GM23338 (cell line): Measurements from ENCODE around the gene S100A16. TPM values are rescaled to one million over a fixed set of nuclear protein-coding genes. Genes with fewer than 3 reads are reported as not detected.
A peak's percentile ranks its signal among the peaks of the same experiment; 100 is the strongest.

ENCODE experiments used
- ATAC-seq: fragments of 200-7000 bp; cut with Tn5 transposase; 3 replicates; pipeline ENCODE4 v1.9.1; 2020
- DNase-seq: peaks from one replicate; pipeline ENCODE4 v3.0.0-alpha.2; 2015; ENCODE audit warnings: low spot score
- H2AFZ ChIP-seq: fragments of 200-600 bp; sonication (generic); 2 replicates; pipeline ENCODE4 v1.8.0; 2016; ENCODE audit warnings: antibody characterized with exemption, mild to moderate bottlenecking, moderate library complexity
- H3F3A ChIP-seq: fragments of 200-600 bp; sonication (generic); replicated peaks from 2 replicates; pipeline ENCODE4 v1.8.0; 2017; ENCODE audit warnings: antibody characterized with exemption, mixed run types, low read depth
- H3K27ac ChIP-seq: fragments of 200-600 bp; sonication (generic); 2 replicates; pipeline ENCODE4 v1.6.1; 2016; ENCODE audit warnings: low read depth
- H3K27me3 ChIP-seq: fragments of 200-600 bp; sonication (generic); 2 replicates; pipeline ENCODE4 v1.8.0; 2016; ENCODE audit warnings: mild to moderate bottlenecking, mixed run types, moderate library complexity; ENCODE audit not compliant: insufficient read depth
- H3K36me3 ChIP-seq: fragments of 200-600 bp; sonication (generic); 2 replicates; pipeline ENCODE4 v1.8.0; 2016; ENCODE audit warnings: mild to moderate bottlenecking; ENCODE audit not compliant: insufficient read depth
- H3K4me1 ChIP-seq: fragments of 200-600 bp; sonication (generic); 2 replicates; pipeline ENCODE4 v1.8.0; 2016; ENCODE audit warnings: mild to moderate bottlenecking, moderate library complexity; ENCODE audit not compliant: insufficient read depth
- H3K4me2 ChIP-seq: fragments of 200-600 bp; sonication (generic); 2 replicates; pipeline ENCODE4 v1.7.1; 2017; ENCODE audit warnings: mixed run types
- H3K4me3 ChIP-seq: fragments of 200-600 bp; sonication (generic); 2 replicates; pipeline ENCODE4 v1.6.1; 2016; ENCODE audit warnings: mixed run types
- H3K79me2 ChIP-seq: fragments of 200-600 bp; sonication (generic); replicated peaks from 2 replicates; pipeline ENCODE4 v1.8.0; 2017; ENCODE audit warnings: mild to moderate bottlenecking; ENCODE audit not compliant: insufficient read depth
- H3K9me2 ChIP-seq: fragments of 200-600 bp; sonication (generic); 2 replicates; pipeline ENCODE4 v1.8.0; 2017; ENCODE audit not compliant: insufficient read depth
- H4K20me1 ChIP-seq: fragments of 200-600 bp; sonication (generic); replicated peaks from 2 replicates; pipeline ENCODE4 v1.8.0; 2017; ENCODE audit warnings: mild to moderate bottlenecking; ENCODE audit not compliant: insufficient read depth
- H3K27ac Mint-ChIP-seq: 2 replicates; pipeline ENCODE4 v1.8.0; 2020; ENCODE audit warnings: inconsistent platforms, mild to moderate bottlenecking, moderate library complexity, mixed read lengths
- H3K27me3 Mint-ChIP-seq: 3 replicates; pipeline ENCODE4 v1.8.0; 2022; ENCODE audit warnings: low read depth, mild to moderate bottlenecking, moderate library complexity, mixed read lengths, inconsistent platforms; ENCODE audit not compliant: insufficient read depth, poor library complexity
- H3K36me3 Mint-ChIP-seq: 3 replicates; pipeline ENCODE4 v1.8.0; 2021; ENCODE audit warnings: low read depth, mild to moderate bottlenecking, inconsistent platforms, moderate library complexity, mixed read lengths
- H3K4me1 Mint-ChIP-seq: 3 replicates; pipeline ENCODE4 v1.8.0; 2020; ENCODE audit warnings: mild to moderate bottlenecking, inconsistent platforms, mixed read lengths
- H3K4me3 Mint-ChIP-seq: 3 replicates; pipeline ENCODE4 v1.8.0; 2021; ENCODE audit warnings: moderate library complexity, mild to moderate bottlenecking, inconsistent platforms, mixed read lengths
- H3K9me3 Mint-ChIP-seq: 3 replicates; pipeline ENCODE4 v1.8.0; 2020; ENCODE audit warnings: moderate library complexity, mild to moderate bottlenecking, inconsistent platforms, mixed read lengths
- CTCF ChIP-seq, 2 experiments: fragments of 200-600 bp in 1 of 2; sonication (generic) in 1 of 2; conservative IDR thresholded peaks; 2 replicates each; pipeline versions ENCODE4 v1.5.1 to v1.6.1; 2016 to 2017; ENCODE audit warnings: antibody characterized with exemption in 2 of 2, low read depth in 2 of 2, mild to moderate bottlenecking in 2 of 2, moderate library complexity in 1 of 2
- ETS1 ChIP-seq: IDR thresholded peaks from 2 replicates; pipeline ENCODE4 v1.6.1; 2016; ENCODE audit warnings: antibody characterized with exemption
- EZH2 ChIP-seq: fragments of 200-600 bp; sonication (generic); IDR thresholded peaks from one replicate; pipeline ENCODE4 v1.8.0; 2017; ENCODE audit warnings: antibody characterized with exemption, mild to moderate bottlenecking, low read depth; ENCODE audit not compliant: unreplicated experiment
- EZH2phosphoT487 ChIP-seq: fragments of 200-600 bp; sonication (generic); IDR thresholded peaks from one replicate; pipeline ENCODE4 v1.8.1; 2018; ENCODE audit warnings: antibody characterized with exemption; ENCODE audit not compliant: unreplicated experiment
- JUNB ChIP-seq: IDR thresholded peaks from one replicate; pipeline ENCODE4 v1.6.1; 2016; ENCODE audit warnings: antibody characterized with exemption; ENCODE audit not compliant: unreplicated experiment
- NANOG ChIP-seq: IDR thresholded peaks from 2 replicates; pipeline ENCODE4 v1.6.1; 2016; ENCODE audit warnings: antibody characterized with exemption, borderline replicate concordance
- POLR2AphosphoS5 ChIP-seq: IDR thresholded peaks from 2 replicates; pipeline ENCODE4 v1.6.1; 2016; ENCODE audit warnings: antibody characterized with exemption, low read depth
- REST ChIP-seq: IDR thresholded peaks from one replicate; pipeline ENCODE4 v1.6.1; 2018; ENCODE audit warnings: antibody characterized with exemption; ENCODE audit not compliant: unreplicated experiment
- STAT1 ChIP-seq: IDR thresholded peaks from one replicate; pipeline ENCODE4 v1.6.1; 2016; ENCODE audit warnings: antibody characterized with exemption; ENCODE audit not compliant: unreplicated experiment
- ZNF114 ChIP-seq: fragments of 250-450 bp; sonication (Bioruptor Pico); IDR thresholded peaks from 2 replicates; pipeline ENCODE4 v1.5.0; 2020; ENCODE audit warnings: mild to moderate bottlenecking, moderate library complexity
- ZNF331 ChIP-seq: fragments of 250-450 bp; sonication (Bioruptor Pico); IDR thresholded peaks from 2 replicates; pipeline ENCODE4 v1.5.0; 2020; ENCODE audit warnings: low read depth, mild to moderate bottlenecking, moderate library complexity
- ZNF462 ChIP-seq: fragments of 250-450 bp; sonication (Bioruptor Pico); IDR thresholded peaks from 2 replicates; pipeline ENCODE4 v1.5.0; 2020; ENCODE audit warnings: mild to moderate bottlenecking, moderate library complexity
- polyA plus RNA-seq: library from polyadenylated mRNA; unstranded; fragments of >200 nt; fragmentation: Nextera tagmentation; extraction: Ambion mirVana; gene quantifications from 2 replicates; pipeline ENCODE4 v1.2.1, GENCODE V29; 2016
- total RNA-seq: library from RNA; depleted of rRNA; stranded (reverse); fragments of >200 nt; shearing (Covaris generic); gene quantifications from 2 replicates; pipeline ENCODE4 v1.2.3, GENCODE V29; 2014

The S100A16 gene
- total and polyA plus RNA-seq, 2 experiments from 2014 or later = 13.0 to 20.4 TPM

GRCh38 chr1:153588482-153588881 lies 24.5 kb downstream of the S100A16 start:
- DNase-seq (no peak), ATAC-seq (no peak)
- no peaks in the 10 kb centered on the region for H3K79me2 ChIP-seq
- Mint-ChIP-seq H3K9me3 (no peaks in the 10 kb centered on the region), H3K27me3 (peaks cover 9% of the 10 kb centered on the region), H3K36me3 (no peaks in the 10 kb centered on the region), H3K27ac (no peak overlapping the region), H3K4me1 (peaks cover 12% of the 10 kb centered on the region), H3K4me3 (no peak overlapping the region)
- no peak overlapping the region for H3K27ac ChIP-seq
- no peaks in the 10 kb centered on the region for H3K9me2 ChIP-seq
- no peak overlapping the region for H3K4me3 ChIP-seq
- TF ChIP-seq ETS1 (no peak), CTCF (conservative IDR thresholded peaks at IDR 0.05; ENCODE audit: low read depth in 2 of 2) (no peak), JUNB (no peak), POLR2AphosphoS5 (no peak), EZH2 (no peak), STAT1 (no peak), ZNF462 (CRISPR knock-in tag) (no peak), NANOG (no peak), ZNF331 (no peak), EZH2phosphoT487 (no peak), REST (no peak), ZNF114 (CRISPR knock-in tag) (no peak)
- no peaks in the 10 kb centered on the region for H3K36me3 ChIP-seq
- peaks cover 6% of the 10 kb centered on the region; the same call in 1 of the 2 replicates for H3K4me1 ChIP-seq
- no peaks in the 10 kb centered on the region for H4K20me1 ChIP-seq
- H2AFZ ChIP-seq = 0 out of 2 replicates have a peak overlapping the region, but pooled peaks have one; percentile 60
- H3F3A ChIP-seq = no peaks in the 10 kb centered on the region
- H3K4me2 ChIP-seq = no peak overlapping the region
- H3K27me3 ChIP-seq = no peaks in the 10 kb centered on the region
